Muscle of back (tissue), 10 donors: ENCODE measurements around the gene CYP2S1. TPM values are rescaled to one million over a fixed set of nuclear protein-coding genes. Genes with fewer than 3 reads are reported as not detected.

ENCODE experiments used
- polyA plus RNA-seq, 10 donors: library from polyadenylated mRNA; unstranded; fragments of 120-200 nt; gene quantifications; one replicate each; pipeline ENCODE4 v1.2.1, GENCODE V29; 2013; ENCODE audit not compliant: insufficient read length in 10 of 10

The CYP2S1 gene
- polyA plus RNA-seq, 10 donors = 0.21 to 2.2 (median 0.49) TPM

Other genes starting within 250 kb of the CYP2S1 start
- gene CYP2B6, start 201.9 kb upstream of the CYP2S1 start, polyA plus RNA-seq = under 1 TPM in 1 of 10 donors, not detected in 9; 0.13 TPM
- gene CYP2A13, start 104.8 kb upstream of the CYP2S1 start, polyA plus RNA-seq = under 1 TPM in 1 of 10 donors, not detected in 9; 0.09 TPM
- gene CYP2F1, start 78.8 kb upstream of the CYP2S1 start, polyA plus RNA-seq = under 1 TPM in 1 of 10 donors, not detected in 9; 0.23 TPM
- 10 to 100 TPM; 23.4 to 37.7 (median 28.1) TPM for gene AXL, start 26.0 kb downstream of the CYP2S1 start, polyA plus RNA-seq
- gene HNRNPUL1, start 71.2 kb downstream of the CYP2S1 start, polyA plus RNA-seq = 100 to 1,000 TPM; 141 to 171 (median 152) TPM
- gene CCDC97, start 117.0 kb downstream of the CYP2S1 start, polyA plus RNA-seq = 10 to 100 TPM; 31.3 to 35.7 (median 33.2) TPM
- gene TGFB1, start 160.7 kb downstream of the CYP2S1 start, polyA plus RNA-seq = 10 to 100 TPM; 13.0 to 26.7 (median 20.0) TPM
- 1 to 10 TPM; 1.6 to 3.5 (median 2.2) TPM for gene B9D2, start 170.9 kb downstream of the CYP2S1 start, polyA plus RNA-seq
- 10 to 100 TPM in 1 of 10 donors, 1 to 10 TPM in 9; 2.2 to 10.7 (median 3.9) TPM for gene TMEM91, start 183.3 kb downstream of the CYP2S1 start, polyA plus RNA-seq
- 10 to 100 TPM; 10.3 to 20.2 (median 14.5) TPM for gene EXOSC5, start 204.1 kb downstream of the CYP2S1 start, polyA plus RNA-seq
- gene BCKDHA, start 204.6 kb downstream of the CYP2S1 start, polyA plus RNA-seq = 10 to 100 TPM; 15.1 to 32.4 (median 27.3) TPM
- gene B3GNT8, start 234.2 kb downstream of the CYP2S1 start, polyA plus RNA-seq = 1 to 10 TPM in 8 of 10 donors, under 1 TPM in 2; 0.47 to 2.5 (median 1.7) TPM
- gene DMAC2, start 246.7 kb downstream of the CYP2S1 start, polyA plus RNA-seq = 10 to 100 TPM; 34.1 to 43.7 (median 39.3) TPM
- under 1 TPM in 5 of 10 donors, not detected in 5; 0.16 to 0.50 (median 0.22) TPM for gene ERICH4, start 249.9 kb downstream of the CYP2S1 start, polyA plus RNA-seq